ENCODE results near the gene DST. TPM values are rescaled to one million over a fixed set of nuclear protein-coding genes. Genes with fewer than 3 reads are reported as not detected.

DST gene
- total RNA-seq, 2 experiments from 2014 or later = 1.3 to 1.7 TPM

GRCh38 chr6:56624046-56624727, 18.5 kb downstream of the DST start:
- no peak overlapping the region for H3K27ac Mint-ChIP-seq
- ChIA-PET POLR2A (no interaction called here), CTCF (interaction anchor here (1.3 kb wide), 1 partner anchor 29 kb away, joined by 4 read pairs; no protein-coding TSS in a partner anchor)
- H3K27me3 Mint-ChIP-seq = no peaks in the 10 kb centered on the region
- ATAC-seq = no peak
- intact Hi-C loops (cut with micrococcal nuclease) = no loop called here
- no peaks in the 10 kb centered on the region for H3K36me3 Mint-ChIP-seq (ENCODE audit: low read depth)
- no peaks in the 10 kb centered on the region for H3K9me3 Mint-ChIP-seq
- DNase-seq = no peak
- no peak overlapping the region for H3K4me3 Mint-ChIP-seq
- no peak for TF ChIP-seq CTCF (IDR thresholded peaks at IDR 0.05)
- no peaks in the 10 kb centered on the region for H3K4me1 Mint-ChIP-seq (ENCODE audit: low read depth)

GRCh38 chr6:56620229-56620868, 22.3 kb downstream of the DST start:
- no peaks in the 10 kb centered on the region for H3K36me3 Mint-ChIP-seq (ENCODE audit: low read depth)
- intact Hi-C loops (cut with micrococcal nuclease) = no loop called here
- no peak overlapping the region for H3K4me3 Mint-ChIP-seq
- no peak overlapping the region for H3K27ac Mint-ChIP-seq
- no peaks in the 10 kb centered on the region for H3K27me3 Mint-ChIP-seq
- ChIA-PET POLR2A (no interaction called here), CTCF (interaction anchor here (1.6 kb wide), 2 partner anchors 9 to 20 kb away, joined by 3 to 5 read pairs; no protein-coding TSS in a partner anchor)
- ATAC-seq (no peak), DNase-seq (no peak)
- H3K4me1 Mint-ChIP-seq (ENCODE audit: low read depth) = no peaks in the 10 kb centered on the region
- TF ChIP-seq CTCF (IDR thresholded peaks at IDR 0.05) = no peak
- H3K9me3 Mint-ChIP-seq = no peaks in the 10 kb centered on the region

GRCh38 chr6:56618050-56618449, 24.6 kb downstream of the DST start:
- Mint-ChIP-seq H3K4me3 (no peak overlapping the region), H3K27ac (no peak overlapping the region), H3K36me3 (ENCODE audit: low read depth) (no peaks in the 10 kb centered on the region), H3K9me3 (no peaks in the 10 kb centered on the region), H3K4me1 (ENCODE audit: low read depth) (no peaks in the 10 kb centered on the region), H3K27me3 (peaks cover 3% of the 10 kb centered on the region)
- DNase-seq (no peak), ATAC-seq (no peak)
- intact Hi-C loops (cut with micrococcal nuclease) = no loop called here
- ChIA-PET CTCF (interaction anchor here (1.6 to 1.7 kb wide), 2 partner anchors 22 to 48 kb away, joined by 3 to 7 read pairs; no protein-coding TSS in a partner anchor), POLR2A (interaction anchor here (0.6 kb wide), 1 partner anchor 40 kb away, joined by 3 read pairs; no protein-coding TSS in a partner anchor)
- TF ChIP-seq CTCF (IDR thresholded peaks at IDR 0.05) = no peak

- TF ChIP-seq CTCF (IDR thresholded peaks at IDR 0.05) = no peak
- no peak for ATAC-seq
- H3K36me3 Mint-ChIP-seq (ENCODE audit: low read depth) = no peaks in the 10 kb centered on the region
- H3K9me3 Mint-ChIP-seq = no peaks in the 10 kb centered on the region
- H3K4me1 Mint-ChIP-seq (ENCODE audit: low read depth) = no peaks in the 10 kb centered on the region
- no peak overlapping the region for H3K27ac Mint-ChIP-seq
- H3K27me3 Mint-ChIP-seq = peaks cover 3% of the 10 kb centered on the region
- no peak overlapping the region for H3K4me3 Mint-ChIP-seq
- CTCF ChIA-PET = interaction anchor here (1.1 to 1.7 kb wide), 3 partner anchors 14 to 50 kb away, joined by 3 to 7 read pairs (median 3); no protein-coding TSS in a partner anchor
- POLR2A ChIA-PET = no interaction called here
- intact Hi-C loops (cut with micrococcal nuclease) = no loop called here
- DNase-seq = no peak
Measured at GRCh38 chr6:56616967-56617366, 25.7 kb downstream of the DST start.
